NB4 (cell line): ENCODE results near the gene OR4F15.

Experiments used
- CTCF ChIP-seq: IDR thresholded peaks from one replicate; pipeline ENCODE4 v1.5.1; 2012; ENCODE audit warnings: low read depth, low read length
- MYC ChIP-seq: IDR thresholded peaks from 2 replicates; pipeline ENCODE4 v1.6.1; 2011; ENCODE audit warnings: low read depth, low read length

DNA sequence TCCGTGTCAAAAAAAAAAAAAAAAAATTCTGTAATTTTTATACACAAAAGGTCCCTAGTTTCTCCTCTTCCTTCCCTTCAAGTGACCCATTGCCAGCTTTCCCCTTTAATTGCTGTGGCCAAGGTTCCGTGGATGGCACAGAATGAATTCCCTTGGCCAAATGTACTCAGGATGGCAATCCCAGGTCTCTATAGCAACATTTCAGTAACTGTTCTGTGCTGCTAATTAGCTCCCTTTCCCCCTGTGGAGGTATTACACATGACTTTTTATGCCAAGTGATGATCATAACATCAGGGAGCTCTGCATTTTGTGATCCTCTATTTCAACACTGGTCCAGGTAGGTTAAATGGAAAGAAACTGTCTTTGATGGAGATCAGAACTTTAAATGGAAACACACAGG lies 8.8 kb upstream of the OR4F15 start, which contains the start of gene OR4F6:
- TF ChIP-seq CTCF, result no peak
- no peak for TF ChIP-seq MYC
